ENCODE data around the gene RPS6KA2.
"Not testable (repeated sequence)": the region's sequence is repeated elsewhere in the genome, so short reads cannot be mapped to it uniquely, and the experiment has no call there.

RPS6KA2 gene

DNA sequence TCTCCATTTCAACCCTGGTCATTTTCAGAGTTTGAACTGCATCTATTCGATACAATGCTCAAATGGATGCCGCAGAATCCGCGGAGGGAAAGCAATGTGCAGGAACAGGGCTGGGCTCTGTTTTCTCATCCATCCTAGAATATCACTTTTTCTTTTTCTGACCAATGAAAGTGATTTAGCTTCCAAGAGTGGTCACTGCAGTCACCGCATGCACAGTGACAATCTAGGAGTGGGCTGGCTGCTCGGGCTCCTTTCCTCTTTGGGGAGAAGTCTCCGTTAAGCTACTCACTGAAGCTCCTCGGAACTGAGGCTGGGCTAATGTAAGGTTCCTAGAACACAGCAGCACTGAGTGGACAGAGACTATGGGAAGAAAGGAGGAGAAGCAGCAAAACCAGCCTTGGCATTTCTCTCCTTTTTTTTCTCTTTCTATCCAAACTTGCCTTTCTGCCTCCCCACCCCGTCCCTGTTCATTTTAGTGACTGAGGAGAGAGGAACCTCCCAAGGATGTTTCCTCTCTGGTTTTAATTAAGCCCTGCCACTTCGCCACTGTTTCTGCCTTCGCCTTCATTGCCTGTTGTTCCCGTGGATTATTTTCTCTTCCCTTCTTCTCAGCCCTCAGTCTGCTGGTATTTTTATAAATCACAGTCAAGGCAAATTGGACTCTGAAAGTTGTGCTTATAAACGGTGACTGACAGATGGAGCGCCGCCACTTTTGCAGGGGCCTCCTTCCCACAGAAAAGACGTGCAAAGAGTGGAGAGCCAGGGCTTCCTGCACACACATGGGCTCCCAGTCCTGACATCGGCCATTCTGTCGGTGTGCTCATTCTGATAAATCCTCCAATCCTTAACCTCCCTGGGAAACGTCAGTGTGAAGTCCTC is 81.7 kb downstream of the RPS6KA2 start:
- ATAC-seq = no peak

DNA sequence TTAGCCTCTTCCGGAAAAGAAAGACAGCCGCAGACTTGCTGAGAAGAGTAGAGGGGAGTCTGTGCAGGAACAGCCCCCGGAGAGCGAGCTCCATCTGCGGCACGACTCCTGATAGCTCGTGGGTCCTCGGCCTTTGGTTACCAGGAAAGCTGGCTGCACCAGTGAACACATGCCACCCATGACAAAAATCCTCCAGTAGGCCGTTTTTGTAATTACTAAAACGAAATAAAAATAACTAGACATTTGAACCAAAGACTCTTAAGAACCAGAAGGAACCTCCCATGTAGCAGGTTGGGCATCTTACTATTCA is 82.8 kb downstream of the RPS6KA2 start:
- ATAC-seq = no peak

DNA sequence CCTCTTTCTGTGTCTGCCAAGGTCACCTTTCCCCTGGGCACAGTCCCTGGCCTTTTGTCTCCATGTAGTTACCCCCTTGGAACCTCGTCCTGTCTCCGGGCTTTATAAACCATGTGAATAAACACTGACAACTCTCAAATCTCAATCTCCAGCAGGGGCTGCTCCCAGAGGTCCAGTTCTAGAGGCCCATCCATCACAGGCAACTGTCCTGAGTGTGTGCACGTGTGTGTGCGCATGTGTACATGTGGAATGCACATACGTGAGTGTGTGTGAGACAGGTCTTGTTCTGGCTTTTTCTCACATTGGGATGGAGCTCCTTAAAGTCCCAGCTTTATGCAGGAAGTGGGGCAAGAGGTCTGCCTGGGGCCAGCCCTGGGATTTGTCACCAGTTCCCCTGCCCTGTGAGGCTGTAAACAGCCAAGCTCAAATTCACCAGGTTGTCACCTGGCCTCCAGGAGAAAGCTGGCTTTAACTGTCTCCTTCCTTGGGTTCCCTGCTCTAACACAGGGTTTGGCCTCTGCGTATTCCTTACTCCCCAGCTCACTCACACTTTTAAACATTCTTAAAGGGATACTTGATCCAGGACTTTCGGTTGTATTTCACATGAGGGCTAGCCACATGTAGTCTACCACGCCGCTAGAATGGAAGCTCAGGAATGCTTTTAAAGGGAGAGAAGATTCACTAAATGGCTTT is 83.3 kb downstream of the RPS6KA2 start:
- no peak for ATAC-seq

DNA sequence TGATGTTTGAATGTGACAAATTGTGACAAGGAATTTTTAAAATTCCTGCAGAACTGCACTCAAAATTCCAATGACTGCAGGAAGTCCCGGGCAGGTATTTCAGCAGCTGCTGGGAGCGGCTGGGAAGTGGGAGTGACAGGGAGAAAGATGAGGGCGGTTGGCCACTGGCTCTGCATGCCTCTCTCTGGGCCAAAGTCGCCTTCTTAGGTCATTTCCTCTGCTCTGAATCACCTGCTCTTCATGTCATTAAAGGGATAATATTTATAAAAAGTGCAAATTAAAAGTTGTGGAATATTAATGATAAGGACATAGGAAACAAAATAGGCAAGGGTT is 84.5 kb downstream of the RPS6KA2 start:
- no peak for ATAC-seq

DNA sequence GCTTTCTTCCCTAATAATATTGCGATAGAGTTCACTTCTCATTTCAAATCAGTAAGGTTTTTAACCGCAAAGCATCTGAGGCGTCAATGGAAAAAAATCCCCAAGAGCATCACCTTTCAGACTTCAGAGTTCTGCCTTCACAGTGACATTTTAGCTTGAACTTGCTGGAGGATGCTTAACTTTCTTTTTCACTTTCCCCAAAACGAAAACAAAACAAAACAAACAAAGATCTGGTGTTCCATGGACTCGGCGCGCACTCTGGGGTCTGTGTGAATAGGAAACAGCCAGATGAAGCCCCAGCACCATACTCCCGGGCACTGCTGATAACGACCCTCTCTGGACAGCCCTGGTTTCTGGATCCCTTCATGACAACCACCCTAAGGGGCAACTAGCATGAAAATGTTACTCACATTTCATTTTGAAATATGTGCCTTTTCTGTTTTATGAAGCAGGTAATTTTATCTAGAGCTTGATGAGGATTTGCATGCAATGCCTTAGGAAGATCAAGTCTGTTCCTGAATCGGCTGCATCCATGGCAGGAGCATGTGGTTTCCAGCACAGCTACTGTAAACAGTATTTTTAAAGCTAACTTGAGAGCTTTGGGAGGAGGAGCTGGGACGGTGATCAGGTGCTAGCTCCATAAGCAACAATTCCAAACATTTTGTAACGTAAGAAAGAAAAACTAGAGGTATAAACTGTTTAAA is 85.0 kb downstream of the RPS6KA2 start:
- peak; percentile 8 to 29 for ATAC-seq

DNA sequence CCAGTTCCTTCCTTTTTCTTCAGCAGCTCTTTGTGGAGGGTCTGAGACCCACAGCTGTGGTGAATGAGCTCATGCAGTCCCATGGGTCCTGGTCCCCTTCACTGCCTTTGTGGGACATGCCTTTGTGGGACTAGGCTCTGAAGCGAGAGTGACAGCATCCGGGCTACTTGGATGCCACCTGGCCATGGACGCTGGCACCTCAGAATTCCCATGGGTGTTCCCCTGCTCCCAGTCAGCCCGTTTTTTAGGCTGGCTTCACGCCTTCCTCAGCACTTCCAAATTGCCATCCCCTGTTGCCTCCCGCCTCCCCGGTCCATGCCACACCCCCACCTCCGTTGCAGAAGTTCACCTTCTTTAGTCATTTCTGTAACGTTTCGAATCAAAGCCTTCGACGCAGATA is 85.7 kb downstream of the RPS6KA2 start:
- ATAC-seq = peak; percentile 37 to 41

DNA sequence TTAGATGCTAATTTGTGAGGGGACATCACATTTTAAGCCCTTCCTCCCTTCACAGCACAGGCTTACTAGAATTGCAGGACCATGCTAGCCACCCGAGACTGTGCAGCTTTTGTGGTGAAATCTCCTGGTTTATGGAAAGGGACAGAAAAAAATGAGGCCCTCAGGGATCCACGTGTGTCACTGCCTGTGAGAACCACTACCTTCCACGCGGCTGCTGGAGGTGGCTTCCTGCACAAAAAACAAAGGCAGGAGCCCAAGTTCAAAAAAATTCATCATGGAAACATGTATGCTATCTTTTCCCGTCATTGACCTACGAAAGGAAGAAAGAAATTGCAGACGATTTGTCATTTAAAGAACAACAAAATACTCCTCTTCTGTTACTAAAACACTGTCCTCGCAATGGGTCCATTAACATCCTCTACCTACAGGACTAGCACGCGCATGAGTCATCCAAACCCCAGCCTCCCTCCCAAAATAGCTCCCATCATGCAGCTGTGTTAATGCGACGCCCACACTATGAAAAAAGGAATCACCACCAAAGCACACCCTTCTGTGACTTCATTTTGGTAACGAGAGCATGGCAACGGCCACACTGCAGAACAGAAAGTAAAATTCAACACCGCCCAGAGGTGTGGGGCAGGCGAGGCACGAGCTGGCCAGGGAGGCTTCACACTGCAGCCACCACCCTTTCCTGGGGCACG is 86.3 kb downstream of the RPS6KA2 start:
- peak; percentile 94 to 95 for ATAC-seq

DNA sequence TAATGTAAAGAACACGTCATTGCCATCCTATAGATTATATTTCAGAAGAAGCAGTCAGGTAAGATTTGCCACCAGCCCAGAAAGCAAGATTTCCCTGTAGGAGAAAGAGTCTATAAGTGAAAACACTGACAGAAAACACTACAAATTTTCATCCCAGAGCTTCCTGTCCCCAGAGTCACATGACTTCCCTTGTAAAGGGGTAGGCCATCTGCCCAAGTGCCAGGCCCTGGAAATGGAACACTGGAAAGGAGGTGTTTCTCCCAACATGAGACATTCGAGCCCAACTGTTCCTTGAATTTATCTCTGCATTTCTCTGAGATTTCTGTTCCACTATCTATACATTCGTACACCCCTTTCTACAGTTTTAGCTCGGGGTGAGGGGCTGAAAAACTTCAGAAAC is 87.5 kb downstream of the RPS6KA2 start:
- ATAC-seq = no peak

DNA sequence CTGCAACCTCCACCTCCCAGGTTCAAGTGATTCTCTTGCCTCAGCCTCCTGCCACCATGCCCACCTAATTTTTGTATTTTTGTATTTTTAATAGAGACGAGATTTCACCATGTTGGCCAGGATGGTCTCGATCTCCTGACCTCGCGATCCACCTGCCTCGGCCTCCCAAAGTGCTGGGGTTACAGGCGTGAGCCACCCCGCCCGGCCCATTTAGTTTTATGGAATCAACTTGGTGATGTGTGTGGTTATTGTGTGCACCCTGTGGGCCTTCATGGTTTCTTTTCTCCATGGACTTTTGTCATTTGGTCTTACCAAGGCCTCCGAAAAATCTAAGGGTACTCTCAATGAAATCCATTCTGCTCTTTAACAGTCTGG is 88.1 kb downstream of the RPS6KA2 start:
- not testable (repeated sequence) for ATAC-seq

DNA sequence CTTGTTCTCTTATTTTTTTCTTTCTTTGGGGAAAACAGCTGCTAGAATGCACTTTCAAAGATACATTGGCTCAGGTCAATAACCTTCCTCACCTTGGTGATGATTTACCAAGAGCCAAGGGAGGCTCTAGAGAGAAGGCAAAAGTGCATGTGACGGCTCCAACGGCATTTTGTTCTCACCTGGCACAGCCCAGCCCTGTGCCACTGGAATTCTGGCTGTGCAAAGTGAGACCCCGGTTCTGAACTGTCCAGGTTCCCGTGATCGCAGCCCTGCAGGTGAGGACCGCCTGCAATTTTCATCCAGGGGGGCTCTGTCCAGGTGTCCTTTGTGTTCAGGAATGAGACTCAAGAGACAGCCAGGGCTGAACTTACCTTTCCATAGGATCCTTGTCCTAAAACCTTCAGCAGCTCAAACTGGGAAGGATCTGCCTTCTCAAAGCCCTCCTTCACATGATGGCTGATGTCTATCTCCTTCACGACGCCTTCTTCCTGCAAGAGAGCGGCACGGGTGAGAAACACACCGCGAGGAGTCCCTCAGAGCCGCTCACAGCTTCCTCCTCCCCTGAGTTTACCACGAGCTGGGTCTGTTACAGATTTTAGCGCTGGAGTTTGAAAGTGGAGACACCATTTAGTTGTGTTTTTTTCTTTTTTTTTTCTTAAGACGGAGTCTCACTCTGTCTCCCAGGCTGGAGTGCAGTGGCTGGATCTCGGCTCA is 88.6 kb downstream of the RPS6KA2 start:
- no peak for ATAC-seq

DNA sequence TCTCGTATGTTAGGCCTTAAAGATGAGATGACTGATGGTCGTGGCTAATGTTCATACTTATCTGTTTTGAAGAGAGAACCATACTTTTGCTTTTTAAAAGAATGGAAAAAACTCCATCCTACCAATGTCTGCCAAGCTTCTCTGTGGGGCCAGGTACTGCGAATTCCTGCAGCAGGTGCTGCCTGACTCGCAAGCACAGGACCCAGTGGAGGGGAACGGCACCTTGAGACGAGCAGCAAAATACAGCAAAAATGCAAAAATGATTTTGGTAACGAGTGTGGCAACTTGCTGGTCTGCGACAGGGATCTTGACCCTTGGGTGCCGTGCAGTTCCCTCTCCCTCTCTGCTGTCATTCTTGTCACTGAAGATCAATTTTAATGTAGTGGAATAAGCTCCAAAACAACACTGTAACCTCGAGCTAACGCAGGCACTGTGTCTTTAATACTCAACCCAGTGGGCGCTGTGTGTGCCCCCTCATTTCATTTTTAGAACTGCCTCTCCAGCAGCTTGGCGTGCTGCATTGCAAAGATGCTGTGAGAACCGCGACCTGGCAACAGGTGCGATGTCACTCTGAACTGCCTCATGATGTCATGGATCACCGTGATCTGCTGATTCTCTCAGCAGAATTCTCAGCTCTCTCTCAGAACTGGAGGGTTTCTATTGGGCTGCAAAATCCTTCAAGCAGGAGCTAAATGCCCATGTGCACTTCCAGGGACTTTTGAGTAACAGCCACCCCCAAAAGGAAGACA is 92.2 kb downstream of the RPS6KA2 start:
- no peak for ATAC-seq

DNA sequence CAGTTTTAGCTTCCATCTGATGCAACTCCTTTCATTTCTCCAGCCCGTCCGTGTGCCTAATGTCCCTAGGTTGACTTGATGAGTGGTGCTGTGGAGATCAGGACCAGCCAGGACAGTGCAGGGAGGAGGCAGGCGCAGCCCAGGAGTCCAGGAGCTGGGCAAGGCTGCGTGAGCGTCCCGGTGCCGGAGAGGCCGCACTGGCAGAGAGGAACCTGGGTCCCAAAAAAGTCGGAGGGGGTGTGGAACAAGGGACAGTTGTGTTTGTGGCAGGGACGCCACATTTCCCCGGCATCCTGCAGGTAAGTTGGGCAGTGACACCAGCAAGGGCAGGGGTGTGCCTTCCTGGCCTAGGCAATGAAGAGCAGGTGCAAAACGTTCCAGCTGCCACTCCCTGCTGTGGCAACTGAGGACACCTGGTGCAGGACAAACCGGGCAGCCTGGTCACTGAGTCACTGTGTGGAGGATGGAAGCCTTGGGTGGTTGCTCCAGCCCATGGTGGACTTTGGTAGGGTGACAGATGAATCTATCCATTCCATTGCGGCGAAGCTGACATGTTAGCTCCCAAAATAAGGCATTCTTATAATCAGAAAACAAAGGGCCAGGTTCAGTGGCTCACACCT is 93.7 kb downstream of the RPS6KA2 start:
- ATAC-seq = no peak

DNA sequence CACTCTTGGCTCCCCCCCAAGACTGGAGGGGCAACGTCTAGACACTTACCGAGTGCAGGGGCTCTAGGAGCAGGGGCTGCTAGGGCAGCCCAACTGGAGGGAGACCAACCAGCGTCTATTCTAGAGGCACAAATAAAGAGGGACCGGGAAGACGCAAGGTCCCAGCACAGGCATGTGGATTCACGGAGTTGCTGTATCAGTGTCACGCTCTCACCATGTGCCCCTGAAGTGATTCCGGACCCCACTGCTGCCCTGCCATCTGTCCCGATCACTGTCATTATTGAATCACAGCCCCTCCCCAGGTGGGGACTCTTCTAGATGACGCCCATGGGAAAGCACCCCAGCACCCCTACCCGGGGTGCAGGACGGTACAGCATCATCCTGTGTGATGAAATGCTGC is 94.7 kb downstream of the RPS6KA2 start:
- no peak for ATAC-seq

DNA sequence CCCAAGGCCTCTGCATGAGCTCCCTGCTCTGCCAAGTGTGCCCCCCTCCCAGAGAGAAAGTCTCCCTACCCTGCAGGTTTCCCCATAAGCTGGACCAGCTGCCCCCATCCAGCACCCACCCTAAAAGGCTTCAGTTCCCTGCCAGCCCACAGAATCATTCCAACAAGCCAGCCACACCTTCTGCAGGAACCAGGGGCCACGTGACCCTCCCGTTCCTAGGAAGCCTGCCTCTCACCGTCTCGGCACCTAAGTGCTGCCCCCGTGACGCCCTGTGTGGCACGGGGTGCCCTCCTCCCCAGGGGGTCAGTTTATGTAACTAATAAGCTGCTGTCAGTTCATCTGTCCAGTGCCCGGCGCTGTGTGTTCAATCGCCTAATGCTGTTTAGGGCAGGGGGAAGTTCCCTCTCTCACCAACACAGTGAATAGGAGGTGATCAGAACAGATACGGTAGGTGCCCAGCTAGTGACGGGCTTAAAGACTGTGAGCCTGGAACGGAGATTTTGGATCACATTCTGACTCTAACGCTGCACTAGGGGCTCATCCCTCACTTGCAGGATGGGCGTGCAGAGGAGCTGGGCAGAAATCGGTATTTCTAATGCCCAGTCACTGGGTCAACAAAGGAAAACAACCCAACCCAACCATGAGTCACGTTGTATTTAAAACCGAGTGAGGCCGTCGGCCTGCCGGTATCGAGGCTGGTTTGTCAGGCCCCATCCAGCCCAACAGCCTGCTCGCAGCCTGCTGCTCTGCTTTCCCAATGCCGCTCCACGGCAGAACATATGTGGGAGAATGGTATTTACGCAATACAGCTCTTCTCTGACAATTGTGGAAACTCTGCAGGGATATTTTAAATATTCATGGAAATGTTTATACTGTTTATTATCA is 96.6 kb downstream of the RPS6KA2 start:
- ATAC-seq = no peak

DNA sequence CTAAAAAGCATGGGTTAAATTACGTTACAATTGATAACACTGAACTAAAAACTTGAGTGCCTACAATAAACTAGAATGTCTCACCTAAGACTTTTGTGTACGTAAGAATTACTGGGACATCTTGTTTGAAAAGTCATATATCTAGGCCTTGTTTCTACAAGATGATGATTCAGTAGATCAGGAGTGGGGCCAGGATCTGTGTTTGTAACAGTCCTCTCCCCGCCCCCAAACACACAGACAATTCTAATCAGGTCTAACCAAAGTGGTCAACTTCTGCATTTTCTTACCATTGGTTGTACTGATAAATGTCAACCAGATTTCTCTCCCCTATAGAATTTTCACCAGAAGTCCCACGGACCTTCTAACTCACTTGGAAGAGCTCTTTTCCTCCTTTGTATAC is 97.5 kb downstream of the RPS6KA2 start:
- no peak for ATAC-seq

DNA sequence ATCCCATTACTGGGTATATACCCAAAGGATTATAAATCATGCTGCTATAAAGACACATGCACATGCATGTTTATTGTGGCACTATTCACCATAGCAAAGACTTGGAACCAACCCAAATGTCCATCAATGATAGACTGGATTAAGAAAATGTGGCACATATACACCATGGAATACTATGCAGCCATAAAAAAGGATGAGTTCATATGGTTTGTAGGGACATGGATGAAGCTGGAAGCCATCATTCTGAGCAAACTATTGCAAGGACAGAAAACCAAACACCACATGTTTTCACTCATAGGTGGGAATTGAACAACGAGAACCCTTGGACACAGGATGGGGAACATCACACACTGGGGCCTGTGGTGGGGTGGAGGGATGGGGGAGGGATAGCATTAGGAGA is 98.0 kb downstream of the RPS6KA2 start:
- not testable (repeated sequence) for ATAC-seq

DNA sequence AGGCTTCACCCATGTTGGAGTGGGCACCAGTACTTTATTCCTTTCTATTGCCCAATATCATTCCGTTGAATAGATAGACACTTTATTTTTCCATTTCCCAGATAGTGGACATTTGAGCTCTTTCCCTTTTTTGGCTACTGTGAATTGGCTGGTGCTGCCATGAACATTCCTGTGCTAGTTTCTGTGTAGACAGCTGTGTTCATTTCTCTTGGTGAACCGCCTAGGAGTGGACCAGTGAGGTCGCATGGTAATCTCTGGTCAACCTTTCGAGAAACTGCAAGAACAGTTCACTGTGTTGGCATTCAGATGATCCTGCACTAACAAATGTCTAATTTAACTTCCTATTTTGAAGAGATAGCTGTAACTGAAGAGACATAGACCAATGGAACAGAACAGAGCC is 99.2 kb downstream of the RPS6KA2 start:
- no peak for ATAC-seq

DNA sequence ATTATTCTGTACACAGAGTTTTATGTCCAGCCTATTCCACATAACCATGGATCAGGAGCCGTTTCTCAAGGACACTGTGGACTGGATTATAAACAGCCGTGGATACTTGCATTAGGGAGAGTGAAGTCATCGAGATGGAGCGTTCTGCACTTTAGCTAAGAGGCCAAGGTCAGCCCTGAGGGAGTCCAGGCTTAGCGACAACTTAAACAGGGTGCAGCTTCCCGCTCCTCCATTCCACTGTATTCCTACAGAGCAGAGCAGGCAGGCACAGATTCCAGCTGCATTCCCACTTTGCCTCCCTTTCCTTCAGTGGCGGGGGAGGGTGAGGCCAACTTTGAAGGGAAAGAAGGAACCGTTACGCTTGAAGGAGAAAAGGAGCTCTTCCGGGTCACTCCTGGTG is 100.1 kb downstream of the RPS6KA2 start:
- no peak for ATAC-seq

DNA sequence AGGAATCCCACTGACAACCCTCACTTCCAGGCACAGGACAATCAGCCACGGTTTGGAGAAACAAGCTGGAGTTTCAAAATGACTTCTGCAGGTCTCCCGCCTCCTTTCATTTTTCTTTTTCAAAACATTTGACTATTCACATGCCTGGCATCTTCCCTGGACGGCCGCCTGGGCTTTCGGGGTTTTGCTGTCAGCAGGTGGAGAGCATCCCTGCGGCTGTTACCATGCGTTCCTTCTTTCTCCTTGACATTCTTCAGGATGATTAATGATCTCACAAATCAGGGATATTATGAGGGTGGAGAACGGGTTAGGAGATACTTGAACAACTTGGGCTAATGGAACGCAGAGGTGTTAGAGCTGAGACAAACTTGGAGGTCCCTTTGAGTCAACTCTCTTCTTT is 101.5 kb downstream of the RPS6KA2 start:
- no peak for ATAC-seq

DNA sequence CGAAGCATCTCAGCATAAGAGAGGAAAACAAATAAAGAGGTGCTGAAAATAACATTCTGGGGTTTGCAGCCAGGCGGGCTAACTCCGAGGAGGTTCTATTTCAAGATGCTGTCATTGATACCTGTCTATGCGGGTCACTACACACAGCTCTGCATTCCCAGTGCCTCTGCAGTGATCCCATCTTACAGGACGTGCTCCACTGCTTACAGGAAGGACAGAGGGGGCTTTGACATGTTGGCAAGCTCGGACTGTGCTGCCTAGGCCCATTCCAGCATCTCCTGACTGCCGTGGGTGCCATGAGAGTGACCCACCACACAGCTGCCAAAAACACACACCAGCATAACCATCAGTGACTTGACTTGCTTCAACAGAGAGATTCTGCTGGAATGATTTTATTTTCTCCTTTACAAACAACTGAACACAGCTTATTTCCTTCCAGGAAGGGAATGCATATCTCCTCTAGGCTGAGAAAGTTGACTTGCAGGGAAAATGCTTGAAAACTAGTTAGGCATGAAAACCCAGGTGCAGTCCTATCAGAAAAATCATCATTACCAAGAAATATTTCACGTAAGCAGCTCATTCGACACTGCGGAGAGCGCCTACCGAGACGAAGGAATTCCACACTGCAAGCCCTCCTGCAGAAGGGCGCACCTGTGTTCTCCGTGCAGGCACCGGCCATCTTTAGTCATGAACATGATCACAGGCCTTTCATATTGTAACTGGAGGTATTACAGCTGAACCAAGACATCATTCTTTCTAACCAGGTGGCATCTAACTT is 103.1 kb downstream of the RPS6KA2 start:
- ATAC-seq = no peak

Measured in activated CD4-positive, CD25-positive, alpha-beta regulatory T cell treated with anti-CD3 and anti-CD28 coated beads, Interleukin-2, amount 50 U/mL, for 24 hours (primary cell).